ENCODE results near the gene ZNRF1. TPM values are rescaled to one million over a fixed set of nuclear protein-coding genes. Genes with fewer than 3 reads are reported as not detected.

Gene ZNRF1
- total and polyA plus RNA-seq, 2 of the 8 experiments (the other 6 are each of a cell fraction or from before 2014, with no cell fraction given): 33.5 to 52.9 TPM

GRCh38 chr16:75104836-75105235 is 106.0 kb downstream of the ZNRF1 start:
- H3K4me3 ChIP-seq (ENCODE audit: extremely low read depth in 1 of 4, insufficient read depth in 2 of 4, low read depth in 3 of 4, low read length in 4 of 4): no peak overlapping the region
- no peak overlapping the region for H3K14ac ChIP-seq (ENCODE audit: insufficient read length)
- H3K79me2 ChIP-seq (ENCODE audit: control insufficient read depth in 1 of 2, insufficient read depth in 2 of 2, low read length in 2 of 2): peaks cover 0 to 20% of the 10 kb centered on the region in 2 experiments; a peak in 1 of 4 replicates
- no peak overlapping the region for H4K91ac ChIP-seq (replicated peaks; ENCODE audit: insufficient read length, low read length)
- H4K5ac ChIP-seq (ENCODE audit: insufficient read length, low read depth, low read length): no peak overlapping the region
- no peaks in the 10 kb centered on the region for H3K9me3 ChIP-seq (ENCODE audit: insufficient read depth in 2 of 2, low read depth in 1 of 2, low read length in 1 of 2)
- no peak for TF ChIP-seq MAX (IDR thresholded peaks at IDR 0.05)
- TF ChIP-seq BCL11A (IDR thresholded peaks at IDR 0.05; ENCODE audit: low read depth in 2 of 2, low read length in 2 of 2): no peak
- no peak for TF ChIP-seq E2F6 (IDR thresholded peaks at IDR 0.05)
- no peak for TF ChIP-seq EGR1 (IDR thresholded peaks at IDR 0.05; ENCODE audit: borderline replicate concordance, low read depth, low read length)
- TF ChIP-seq HDAC6 (IDR thresholded peaks at IDR 0.05; ENCODE audit: low read depth, low read length): no peak
- no peak for TF ChIP-seq RAD21 (IDR thresholded peaks at IDR 0.05 in 1 of 2, conservative IDR thresholded peaks at IDR 0.05 in 1 of 2; ENCODE audit: low read depth in 2 of 2, low read length in 2 of 2)
- TF ChIP-seq CREB1 (IDR thresholded peaks at IDR 0.05): no peak
- H3K18ac ChIP-seq (ENCODE audit: extremely low read depth, low read length): no peak overlapping the region
- H3K36me3 ChIP-seq (ENCODE audit: control insufficient read depth in 2 of 4, insufficient read depth in 4 of 4, low read length in 3 of 4): peaks cover 0 to 4% (median 0%) of the 10 kb centered on the region in 4 experiments; a peak in 2 of 8 replicates
- H3K4me2 ChIP-seq (ENCODE audit: insufficient read depth in 1 of 2, low read depth in 2 of 2, low read length in 2 of 2): no peak overlapping the region
- peaks cover 9 to 23% (median 15%) of the 10 kb centered on the region in 4 experiments for H3K4me1 ChIP-seq (replicated peaks in 1 of 4; ENCODE audit: control insufficient read depth in 3 of 4, insufficient read depth in 4 of 4, low read length in 3 of 4)
- H2BK15ac ChIP-seq (ENCODE audit: low read length): no peak overlapping the region
- DNase-seq (ENCODE audit: low read depth in 1 of 2, low spot score in 2 of 2): no peak
- H4K8ac ChIP-seq (ENCODE audit: extremely low read depth, insufficient read depth, low read length): no peak overlapping the region; the same call in 1 of the 2 replicates
- no peak overlapping the region for H2AFZ ChIP-seq (ENCODE audit: low read length)
- CTCF ChIA-PET (ENCODE audit: partially characterized antibody): interaction anchor here (0.5 to 2.0 kb wide), 10 partner anchors 8 to 234 kb away, joined by 3 to 8 read pairs (median 3); partner anchors contain the start of gene ZNRF1
- H2AK5ac ChIP-seq (ENCODE audit: low read depth, low read length): no peak overlapping the region
- H2BK120ac ChIP-seq (replicated peaks; ENCODE audit: low read depth, low read length): no peak overlapping the region
- no peaks in the 10 kb centered on the region for H3K27me3 ChIP-seq (replicated peaks in 1 of 4; ENCODE audit: control insufficient read depth in 3 of 4, extremely low read depth in 1 of 4, insufficient read depth in 3 of 4, low read length in 3 of 4)
- H4K20me1 ChIP-seq (replicated peaks in 1 of 2; ENCODE audit: control insufficient read depth in 1 of 2, insufficient read depth in 2 of 2, low read length in 2 of 2): peaks cover 0 to 8% of the 10 kb centered on the region in 2 experiments
- peaks cover 9% of the 10 kb centered on the region for H3K79me1 ChIP-seq (ENCODE audit: low read depth, low read length)
- H2BK5ac ChIP-seq (ENCODE audit: low read depth, low read length): no peak overlapping the region; the same call in 1 of the 2 replicates
- H2BK20ac ChIP-seq (ENCODE audit: low read length): no peak overlapping the region
- no peak overlapping the region for H3K9ac ChIP-seq (replicated peaks in 1 of 4; ENCODE audit: extremely low read depth in 1 of 4, low read depth in 3 of 4, low read length in 3 of 4)
- H3K56ac ChIP-seq (replicated peaks; ENCODE audit: insufficient read length, low read depth, low read length): no peak overlapping the region
- no peak for FAIRE-seq
- 96% methylated on average over 10 of the region's 11 CpGs; no CpG with 5 or more reads in 1 of the 2 experiments for WGBS, 2 experiments (ENCODE audit: extremely low coverage in 1 of 2, insufficient coverage in 1 of 2, insufficient read length in 1 of 2, insufficient replicate concordance in 2 of 2, low coverage in 1 of 2, low lambda C conversion rate in 2 of 2, missing lambda C conversion rate in 1 of 2)
- H2BK12ac ChIP-seq (ENCODE audit: low read depth, low read length): no peak overlapping the region; the same call in 1 of the 2 replicates
- no peak overlapping the region for H3K27ac ChIP-seq (ENCODE audit: low read depth, low read length)
- POLR2A ChIA-PET (ENCODE audit: partially characterized antibody): interaction anchor here (0.8 to 2.2 kb wide), 7 partner anchors 9 to 325 kb away, joined by 3 to 8 read pairs (median 4); partner anchors contain the start of genes LDHD and ZNRF1
- no peaks in the 10 kb centered on the region; the same call in 1 of the 2 replicates for H3K23me2 ChIP-seq (ENCODE audit: low read depth, low read length)
- H3K23ac ChIP-seq (ENCODE audit: insufficient read length): no peak overlapping the region
- H3K4ac ChIP-seq (replicated peaks; ENCODE audit: insufficient read length, low read depth, low read length): peak overlapping the region; percentile 4

Measured in H1 (cell line).